ENCODE measurements around the gene DRD3. TPM values are rescaled to one million over a fixed set of nuclear protein-coding genes. Genes with fewer than 3 reads are reported as not detected.

Gene DRD3
- not detected for polyA plus RNA-seq (2013, experiment 1 of 4)
- not detected for polyA plus RNA-seq (2013, experiment 2 of 4)
- polyA plus RNA-seq (2013, experiment 3 of 4), result not detected
- polyA plus RNA-seq (2013, experiment 4 of 4), result not detected

- no peaks in the 10 kb centered on the region for H3K4me1 ChIP-seq (ENCODE audit: control insufficient read depth, insufficient read depth, low read length)
- WGBS, 2 experiments, result 4 to 6% methylated on average over 7 of the region's 7 CpGs
- no peaks in the 10 kb centered on the region for H3K9me3 ChIP-seq (ENCODE audit: control insufficient read depth, low read length)
- H3K27ac ChIP-seq (ENCODE audit: insufficient read depth, low read depth, low read length, poor library complexity, severe bottlenecking), result no peak within 1 kb of the TSS
- H3K27me3 ChIP-seq (ENCODE audit: control insufficient read depth, insufficient read depth, low read length, poor library complexity, severe bottlenecking), result no peaks in the 10 kb centered on the region
- H3K36me3 ChIP-seq (ENCODE audit: control insufficient read depth, insufficient read depth, low read length), result no peaks in the 10 kb centered on the region
- no peak within 1 kb of the TSS for H3K4me3 ChIP-seq (ENCODE audit: insufficient read depth, low read depth, low read length)
Observed at GRCh38 chr3:114178770-114179368, at the start of gene DRD3. Gene DRD3, minus strand, starts transcription at chr3:114179052. Its CDS starts 7,060 bp downstream, at chr3:114171992.

GRCh38 chr3:114227076-114227475 lies 48.2 kb upstream of the DRD3 start:
- H3K4me3 ChIP-seq (ENCODE audit: insufficient read depth, low read depth, low read length), result no peak overlapping the region
- H3K27ac ChIP-seq (ENCODE audit: insufficient read depth, low read depth, low read length, poor library complexity, severe bottlenecking), result no peak overlapping the region
- no peaks in the 10 kb centered on the region for H3K36me3 ChIP-seq (ENCODE audit: control insufficient read depth, insufficient read depth, low read length)
- H3K4me1 ChIP-seq (ENCODE audit: control insufficient read depth, insufficient read depth, low read length), result no peaks in the 10 kb centered on the region
- WGBS, 2 experiments, result 90 to 92% methylated on average over 1 of the region's 1 CpG
- no peaks in the 10 kb centered on the region for H3K27me3 ChIP-seq (ENCODE audit: control insufficient read depth, insufficient read depth, low read length, poor library complexity, severe bottlenecking)
- no peaks in the 10 kb centered on the region for H3K9me3 ChIP-seq (ENCODE audit: control insufficient read depth, low read length)

- Histone ChIP-seq H3K4me3 (ENCODE audit: insufficient read depth, low read depth, low read length) (no peak overlapping the region), H3K27me3 (ENCODE audit: control insufficient read depth, insufficient read depth, low read length, poor library complexity, severe bottlenecking) (no peaks in the 10 kb centered on the region), H3K27ac (ENCODE audit: insufficient read depth, low read depth, low read length, poor library complexity, severe bottlenecking) (no peak overlapping the region), H3K4me1 (ENCODE audit: control insufficient read depth, insufficient read depth, low read length) (no peaks in the 10 kb centered on the region), H3K9me3 (ENCODE audit: control insufficient read depth, low read length) (no peaks in the 10 kb centered on the region), H3K36me3 (ENCODE audit: control insufficient read depth, insufficient read depth, low read length) (no peaks in the 10 kb centered on the region)
- 94 to 95% methylated on average over 2 of the region's 2 CpGs for WGBS, 2 experiments
Observed at GRCh38 chr3:114226313-114226712, 47.5 kb upstream of the DRD3 start.

GRCh38 chr3:114223143-114223542 lies 44.3 kb upstream of the DRD3 start:
- Histone ChIP-seq H3K27me3 (ENCODE audit: control insufficient read depth, insufficient read depth, low read length, poor library complexity, severe bottlenecking) (no peaks in the 10 kb centered on the region), H3K9me3 (ENCODE audit: control insufficient read depth, low read length) (no peaks in the 10 kb centered on the region), H3K4me3 (ENCODE audit: insufficient read depth, low read depth, low read length) (no peak overlapping the region), H3K27ac (ENCODE audit: insufficient read depth, low read depth, low read length, poor library complexity, severe bottlenecking) (no peak overlapping the region), H3K36me3 (ENCODE audit: control insufficient read depth, insufficient read depth, low read length) (no peaks in the 10 kb centered on the region), H3K4me1 (ENCODE audit: control insufficient read depth, insufficient read depth, low read length) (no peaks in the 10 kb centered on the region)
- 90 to 96% methylated on average over 3 of the region's 3 CpGs for WGBS, 2 experiments

GRCh38 chr3:114221881-114222264 lies 43.0 kb upstream of the DRD3 start:
- Histone ChIP-seq H3K4me3 (ENCODE audit: insufficient read depth, low read depth, low read length) (no peak overlapping the region), H3K4me1 (ENCODE audit: control insufficient read depth, insufficient read depth, low read length) (no peaks in the 10 kb centered on the region), H3K27me3 (ENCODE audit: control insufficient read depth, insufficient read depth, low read length, poor library complexity, severe bottlenecking) (no peaks in the 10 kb centered on the region), H3K36me3 (ENCODE audit: control insufficient read depth, insufficient read depth, low read length) (no peaks in the 10 kb centered on the region), H3K27ac (ENCODE audit: insufficient read depth, low read depth, low read length, poor library complexity, severe bottlenecking) (no peak overlapping the region), H3K9me3 (ENCODE audit: control insufficient read depth, low read length) (no peaks in the 10 kb centered on the region)
- 97 to 100% methylated on average over 1 of the region's 1 CpG for whole genome bisulfite sequencing, 2 experiments

- Histone ChIP-seq H3K27me3 (ENCODE audit: control insufficient read depth, insufficient read depth, low read length, poor library complexity, severe bottlenecking) (no peaks in the 10 kb centered on the region), H3K36me3 (ENCODE audit: control insufficient read depth, insufficient read depth, low read length) (no peaks in the 10 kb centered on the region), H3K27ac (ENCODE audit: insufficient read depth, low read depth, low read length, poor library complexity, severe bottlenecking) (no peak overlapping the region), H3K9me3 (ENCODE audit: control insufficient read depth, low read length) (no peaks in the 10 kb centered on the region), H3K4me1 (ENCODE audit: control insufficient read depth, insufficient read depth, low read length) (no peaks in the 10 kb centered on the region), H3K4me3 (ENCODE audit: insufficient read depth, low read depth, low read length) (no peak overlapping the region)
- 93 to 94% methylated on average over 9 of the region's 9 CpGs for WGBS, 2 experiments
Observed at GRCh38 chr3:114221165-114221880, 42.5 kb upstream of the DRD3 start.

- 75 to 92% methylated on average over 2 of the region's 2 CpGs for WGBS, 2 experiments
- H3K4me1 ChIP-seq (ENCODE audit: control insufficient read depth, insufficient read depth, low read length), result peaks cover 2% of the 10 kb centered on the region
- no peaks in the 10 kb centered on the region for H3K27me3 ChIP-seq (ENCODE audit: control insufficient read depth, insufficient read depth, low read length, poor library complexity, severe bottlenecking)
- H3K9me3 ChIP-seq (ENCODE audit: control insufficient read depth, low read length), result no peaks in the 10 kb centered on the region
- no peak overlapping the region for H3K27ac ChIP-seq (ENCODE audit: insufficient read depth, low read depth, low read length, poor library complexity, severe bottlenecking)
- H3K36me3 ChIP-seq (ENCODE audit: control insufficient read depth, insufficient read depth, low read length), result no peaks in the 10 kb centered on the region
- H3K4me3 ChIP-seq (ENCODE audit: insufficient read depth, low read depth, low read length), result no peak overlapping the region
Observed at GRCh38 chr3:114219741-114220140, 40.9 kb upstream of the DRD3 start.

GRCh38 chr3:114218578-114219185 lies 39.8 kb upstream of the DRD3 start:
- no peaks in the 10 kb centered on the region for H3K9me3 ChIP-seq (ENCODE audit: control insufficient read depth, low read length)
- no peaks in the 10 kb centered on the region for H3K27me3 ChIP-seq (ENCODE audit: control insufficient read depth, insufficient read depth, low read length, poor library complexity, severe bottlenecking)
- WGBS, 2 experiments, result 88 to 91% methylated on average over 12 of the region's 12 CpGs
- no peaks in the 10 kb centered on the region for H3K36me3 ChIP-seq (ENCODE audit: control insufficient read depth, insufficient read depth, low read length)
- H3K4me3 ChIP-seq (ENCODE audit: insufficient read depth, low read depth, low read length), result no peak overlapping the region
- peaks cover 10% of the 10 kb centered on the region for H3K4me1 ChIP-seq (ENCODE audit: control insufficient read depth, insufficient read depth, low read length)
- no peak overlapping the region for H3K27ac ChIP-seq (ENCODE audit: insufficient read depth, low read depth, low read length, poor library complexity, severe bottlenecking)

GRCh38 chr3:114218006-114218405 lies 39.2 kb upstream of the DRD3 start:
- Histone ChIP-seq H3K27ac (ENCODE audit: insufficient read depth, low read depth, low read length, poor library complexity, severe bottlenecking) (no peak overlapping the region), H3K27me3 (ENCODE audit: control insufficient read depth, insufficient read depth, low read length, poor library complexity, severe bottlenecking) (no peaks in the 10 kb centered on the region), H3K36me3 (ENCODE audit: control insufficient read depth, insufficient read depth, low read length) (no peaks in the 10 kb centered on the region), H3K4me3 (ENCODE audit: insufficient read depth, low read depth, low read length) (no peak overlapping the region), H3K9me3 (ENCODE audit: control insufficient read depth, low read length) (no peaks in the 10 kb centered on the region), H3K4me1 (ENCODE audit: control insufficient read depth, insufficient read depth, low read length) (peaks cover 10% of the 10 kb centered on the region)
- 87 to 95% methylated on average over 3 of the region's 3 CpGs for WGBS, 2 experiments

- no peaks in the 10 kb centered on the region for H3K36me3 ChIP-seq (ENCODE audit: control insufficient read depth, insufficient read depth, low read length)
- no peak overlapping the region for H3K27ac ChIP-seq (ENCODE audit: insufficient read depth, low read depth, low read length, poor library complexity, severe bottlenecking)
- no peaks in the 10 kb centered on the region for H3K9me3 ChIP-seq (ENCODE audit: control insufficient read depth, low read length)
- H3K4me1 ChIP-seq (ENCODE audit: control insufficient read depth, insufficient read depth, low read length), result peaks cover 10% of the 10 kb centered on the region
- no peak overlapping the region for H3K4me3 ChIP-seq (ENCODE audit: insufficient read depth, low read depth, low read length)
- no peaks in the 10 kb centered on the region for H3K27me3 ChIP-seq (ENCODE audit: control insufficient read depth, insufficient read depth, low read length, poor library complexity, severe bottlenecking)
Observed at GRCh38 chr3:114217266-114217665, 38.4 kb upstream of the DRD3 start.
